ENCODE data around the gene FNIP1.

FNIP1 gene

GRCh38 chr5:131659290-131659689, 137.5 kb downstream of the FNIP1 start:
- H3K27me3 ChIP-seq (replicated peaks in 2 of 5; ENCODE audit: control insufficient read depth in 4 of 5, insufficient read depth in 5 of 5, low read length in 4 of 5) = no peaks in the 10 kb centered on the region
- no peak overlapping the region for H3K27ac ChIP-seq (ENCODE audit: insufficient read depth in 1 of 2, low read depth in 1 of 2, low read length in 2 of 2, poor library complexity in 1 of 2, severe bottlenecking in 2 of 2)
- POLR2A ChIA-PET = no interaction called here
- DNase-seq = no peak
- peaks cover 0 to 3% (median 0%) of the 10 kb centered on the region in 4 experiments for H3K4me1 ChIP-seq (ENCODE audit: control extremely low read depth in 1 of 4, control insufficient read depth in 4 of 4, insufficient read depth in 4 of 4, low read length in 3 of 4)
- peaks cover 15 to 73% (median 57%) of the 10 kb centered on the region in 4 experiments for H3K36me3 ChIP-seq (ENCODE audit: control insufficient read depth in 4 of 4, insufficient read depth in 4 of 4, low read length in 3 of 4)
- peaks cover 0 to 14% (median 13%) of the 10 kb centered on the region in 5 experiments for H3K9me3 ChIP-seq (ENCODE audit: control extremely low read depth in 1 of 5, control insufficient read depth in 4 of 5, insufficient read depth in 2 of 5, low read depth in 1 of 5, low read length in 4 of 5)
- H3K4me3 ChIP-seq (ENCODE audit: control insufficient read depth in 1 of 7, extremely low read depth in 1 of 7, insufficient read depth in 4 of 7, low read depth in 2 of 7, low read length in 6 of 7) = no peak overlapping the region
- WGBS (ENCODE audit: insufficient coverage) = 97% methylated on average over 13 of the region's 13 CpGs
- CTCF ChIA-PET = interaction anchor here (0.9 to 1.3 kb wide), 2 partner anchors 14 to 15 kb away, joined by 3 read pairs; no protein-coding TSS in a partner anchor

- H3K27ac ChIP-seq (ENCODE audit: insufficient read depth in 1 of 2, low read depth in 1 of 2, low read length in 2 of 2, poor library complexity in 1 of 2, severe bottlenecking in 2 of 2) = no peak overlapping the region
- H3K9me3 ChIP-seq (ENCODE audit: control extremely low read depth in 1 of 5, control insufficient read depth in 4 of 5, insufficient read depth in 2 of 5, low read depth in 1 of 5, low read length in 4 of 5) = peaks cover 7 to 14% (median 8%) of the 10 kb centered on the region in 5 experiments
- 100% methylated on average over 2 of the region's 2 CpGs for WGBS (ENCODE audit: insufficient coverage)
- H3K4me1 ChIP-seq (ENCODE audit: control extremely low read depth in 1 of 4, control insufficient read depth in 4 of 4, insufficient read depth in 4 of 4, low read length in 3 of 4) = peaks cover 0 to 3% (median 0%) of the 10 kb centered on the region in 4 experiments
- ChIA-PET POLR2A (interaction anchor here (1.0 kb wide), 1 partner anchor 19 kb away, joined by 4 read pairs; no protein-coding TSS in a partner anchor), CTCF (interaction anchor here (1.1 to 1.6 kb wide), 2 partner anchors 19 to 65 kb away, joined by 4 to 6 read pairs; no protein-coding TSS in a partner anchor)
- no peak overlapping the region for H3K4me3 ChIP-seq (ENCODE audit: control insufficient read depth in 1 of 7, extremely low read depth in 1 of 7, insufficient read depth in 4 of 7, low read depth in 2 of 7, low read length in 6 of 7)
- DNase-seq = no peak
- H3K36me3 ChIP-seq (ENCODE audit: control insufficient read depth in 4 of 4, insufficient read depth in 4 of 4, low read length in 3 of 4) = peaks cover 25 to 67% (median 47%) of the 10 kb centered on the region in 4 experiments
- H3K27me3 ChIP-seq (replicated peaks in 2 of 5; ENCODE audit: control insufficient read depth in 4 of 5, insufficient read depth in 5 of 5, low read length in 4 of 5) = no peaks in the 10 kb centered on the region
These were observed 142.0 kb downstream of the FNIP1 start for GRCh38 chr5:131654776-131655175.

GRCh38 chr5:131654309-131654708, 142.5 kb downstream of the FNIP1 start:
- Histone ChIP-seq H3K9me3 (ENCODE audit: control extremely low read depth in 1 of 5, control insufficient read depth in 4 of 5, insufficient read depth in 2 of 5, low read depth in 1 of 5, low read length in 4 of 5) (peaks cover 4 to 12% (median 8%) of the 10 kb centered on the region in 5 experiments), H3K36me3 (ENCODE audit: control insufficient read depth in 4 of 4, insufficient read depth in 4 of 4, low read length in 3 of 4) (peaks cover 21 to 66% (median 42%) of the 10 kb centered on the region in 4 experiments), H3K27me3 (replicated peaks in 2 of 5; ENCODE audit: control insufficient read depth in 4 of 5, insufficient read depth in 5 of 5, low read length in 4 of 5) (no peaks in the 10 kb centered on the region), H3K4me3 (ENCODE audit: control insufficient read depth in 1 of 7, extremely low read depth in 1 of 7, insufficient read depth in 4 of 7, low read depth in 2 of 7, low read length in 6 of 7) (no peak overlapping the region), H3K4me1 (ENCODE audit: control extremely low read depth in 1 of 4, control insufficient read depth in 4 of 4, insufficient read depth in 4 of 4, low read length in 3 of 4) (peaks cover 0 to 3% (median 0%) of the 10 kb centered on the region in 4 experiments), H3K27ac (ENCODE audit: insufficient read depth in 1 of 2, low read depth in 1 of 2, low read length in 2 of 2, poor library complexity in 1 of 2, severe bottlenecking in 2 of 2) (no peak overlapping the region)
- ChIA-PET POLR2A (interaction anchor here (1.0 kb wide), 1 partner anchor 18 kb away, joined by 4 read pairs; no protein-coding TSS in a partner anchor), CTCF (interaction anchor here (1.1 to 1.6 kb wide), 2 partner anchors 18 to 65 kb away, joined by 4 to 6 read pairs; no protein-coding TSS in a partner anchor)
- DNase-seq = no peak
- 93% methylated on average over 2 of the region's 2 CpGs for WGBS (ENCODE audit: insufficient coverage)

GRCh38 chr5:131649161-131649560, 147.7 kb downstream of the FNIP1 start:
- 100% methylated on average over 1 of the region's 3 CpGs for WGBS (ENCODE audit: insufficient coverage)

GRCh38 chr5:131647048-131647769, 149.6 kb downstream of the FNIP1 start:
- 94% methylated on average over 6 of the region's 10 CpGs for WGBS (ENCODE audit: insufficient coverage)

More at GRCh38 chr5:131649161-131649560, 147.7 kb downstream of the FNIP1 start:
- ChIA-PET POLR2A (no interaction called here), CTCF (interaction anchor here (0.8 to 1.7 kb wide), 2 partner anchors 16 to 24 kb away, joined by 3 to 5 read pairs; no protein-coding TSS in a partner anchor)
- no peak overlapping the region for H3K4me3 ChIP-seq (ENCODE audit: control insufficient read depth in 1 of 7, extremely low read depth in 1 of 7, insufficient read depth in 4 of 7, low read depth in 2 of 7, low read length in 6 of 7)
- H3K4me1 ChIP-seq (ENCODE audit: control extremely low read depth in 1 of 4, control insufficient read depth in 4 of 4, insufficient read depth in 4 of 4, low read length in 3 of 4) = no peaks in the 10 kb centered on the region
- no peaks in the 10 kb centered on the region for H3K27me3 ChIP-seq (replicated peaks in 2 of 5; ENCODE audit: control insufficient read depth in 4 of 5, insufficient read depth in 5 of 5, low read length in 4 of 5)
- peaks cover 4 to 12% (median 8%) of the 10 kb centered on the region in 5 experiments for H3K9me3 ChIP-seq (ENCODE audit: control extremely low read depth in 1 of 5, control insufficient read depth in 4 of 5, insufficient read depth in 2 of 5, low read depth in 1 of 5, low read length in 4 of 5)
- DNase-seq = no peak
- H3K27ac ChIP-seq (ENCODE audit: insufficient read depth in 1 of 2, low read depth in 1 of 2, low read length in 2 of 2, poor library complexity in 1 of 2, severe bottlenecking in 2 of 2) = no peak overlapping the region
- peaks cover 31 to 77% (median 47%) of the 10 kb centered on the region in 4 experiments for H3K36me3 ChIP-seq (ENCODE audit: control insufficient read depth in 4 of 4, insufficient read depth in 4 of 4, low read length in 3 of 4)

GRCh38 chr5:131644822-131645221, 152.0 kb downstream of the FNIP1 start:
- ChIA-PET POLR2A (no interaction called here), CTCF (interaction anchor here (0.7 to 1.5 kb wide), 2 partner anchors 14 to 362 kb away, joined by 3 read pairs; no protein-coding TSS in a partner anchor)
- H3K36me3 ChIP-seq (ENCODE audit: control insufficient read depth in 4 of 4, insufficient read depth in 4 of 4, low read length in 3 of 4) = peaks cover 10 to 43% (median 27%) of the 10 kb centered on the region in 4 experiments
- H3K4me3 ChIP-seq (ENCODE audit: control insufficient read depth in 1 of 7, extremely low read depth in 1 of 7, insufficient read depth in 4 of 7, low read depth in 2 of 7, low read length in 6 of 7) = no peak overlapping the region
- no peaks in the 10 kb centered on the region for H3K9me3 ChIP-seq (ENCODE audit: control extremely low read depth in 1 of 5, control insufficient read depth in 4 of 5, insufficient read depth in 2 of 5, low read depth in 1 of 5, low read length in 4 of 5)
- no peaks in the 10 kb centered on the region for H3K27me3 ChIP-seq (replicated peaks in 2 of 5; ENCODE audit: control insufficient read depth in 4 of 5, insufficient read depth in 5 of 5, low read length in 4 of 5)
- H3K27ac ChIP-seq (ENCODE audit: insufficient read depth in 1 of 2, low read depth in 1 of 2, low read length in 2 of 2, poor library complexity in 1 of 2, severe bottlenecking in 2 of 2) = no peak overlapping the region
- H3K4me1 ChIP-seq (ENCODE audit: control extremely low read depth in 1 of 4, control insufficient read depth in 4 of 4, insufficient read depth in 4 of 4, low read length in 3 of 4) = peaks cover 16 to 27% (median 16%) of the 10 kb centered on the region in 4 experiments
- DNase-seq = no peak
- WGBS (ENCODE audit: insufficient coverage) = 100% methylated on average over 6 of the region's 7 CpGs

More at GRCh38 chr5:131647048-131647769, 149.6 kb downstream of the FNIP1 start:
- Histone ChIP-seq H3K36me3 (ENCODE audit: control insufficient read depth in 4 of 4, insufficient read depth in 4 of 4, low read length in 3 of 4) (peaks cover 26 to 63% (median 44%) of the 10 kb centered on the region in 4 experiments), H3K9me3 (ENCODE audit: control extremely low read depth in 1 of 5, control insufficient read depth in 4 of 5, insufficient read depth in 2 of 5, low read depth in 1 of 5, low read length in 4 of 5) (peaks cover 4 to 12% (median 8%) of the 10 kb centered on the region in 5 experiments), H3K4me1 (ENCODE audit: control extremely low read depth in 1 of 4, control insufficient read depth in 4 of 4, insufficient read depth in 4 of 4, low read length in 3 of 4) (peaks cover 0 to 5% (median under 1%) of the 10 kb centered on the region in 4 experiments), H3K4me3 (ENCODE audit: control insufficient read depth in 1 of 7, extremely low read depth in 1 of 7, insufficient read depth in 4 of 7, low read depth in 2 of 7, low read length in 6 of 7) (no peak overlapping the region), H3K27me3 (replicated peaks in 2 of 5; ENCODE audit: control insufficient read depth in 4 of 5, insufficient read depth in 5 of 5, low read length in 4 of 5) (no peaks in the 10 kb centered on the region), H3K27ac (ENCODE audit: insufficient read depth in 1 of 2, low read depth in 1 of 2, low read length in 2 of 2, poor library complexity in 1 of 2, severe bottlenecking in 2 of 2) (no peak overlapping the region)
- CTCF ChIA-PET = interaction anchor here (0.8 to 1.3 kb wide), 4 partner anchors 9 to 58 kb away, joined by 3 to 5 read pairs (median 4); no protein-coding TSS in a partner anchor
- POLR2A ChIA-PET = no interaction called here
- DNase-seq = no peak
